NB4 (cell line): ENCODE data around the gene OR5B12.

Experiments used
- POLR2A ChIP-seq: IDR thresholded peaks from 2 replicates; pipeline ENCODE4 v1.6.1; 2011; ENCODE audit warnings: mild to moderate bottlenecking; ENCODE audit not compliant: insufficient read length; ENCODE audit errors: extremely low read depth
- TF ChIP-seq, protein P1 (sequence below): IDR thresholded peaks from one replicate; pipeline ENCODE4 v1.5.1; 2012; ENCODE audit warnings: low read depth, low read length

DNA sequence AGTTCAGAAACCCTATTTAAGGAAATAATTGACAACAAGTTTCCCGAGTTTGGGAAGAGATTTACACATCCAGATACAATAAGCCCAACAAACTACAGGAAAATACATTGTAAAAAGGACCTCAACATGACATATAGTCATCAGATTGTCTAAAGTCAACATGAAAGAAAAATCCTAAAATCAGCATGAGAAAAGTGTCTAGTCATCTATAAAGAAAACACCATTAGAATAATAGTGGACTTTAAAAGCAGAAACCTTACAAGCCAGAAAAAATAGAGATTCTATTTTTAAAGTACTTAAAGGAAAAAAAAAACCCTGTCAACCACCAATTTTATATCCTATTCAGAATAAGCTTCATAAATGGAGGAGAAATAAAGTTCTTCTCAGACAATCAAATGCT is 12.8 kb downstream of the OR5B12 start:
- TF ChIP-seq, protein P1, sequence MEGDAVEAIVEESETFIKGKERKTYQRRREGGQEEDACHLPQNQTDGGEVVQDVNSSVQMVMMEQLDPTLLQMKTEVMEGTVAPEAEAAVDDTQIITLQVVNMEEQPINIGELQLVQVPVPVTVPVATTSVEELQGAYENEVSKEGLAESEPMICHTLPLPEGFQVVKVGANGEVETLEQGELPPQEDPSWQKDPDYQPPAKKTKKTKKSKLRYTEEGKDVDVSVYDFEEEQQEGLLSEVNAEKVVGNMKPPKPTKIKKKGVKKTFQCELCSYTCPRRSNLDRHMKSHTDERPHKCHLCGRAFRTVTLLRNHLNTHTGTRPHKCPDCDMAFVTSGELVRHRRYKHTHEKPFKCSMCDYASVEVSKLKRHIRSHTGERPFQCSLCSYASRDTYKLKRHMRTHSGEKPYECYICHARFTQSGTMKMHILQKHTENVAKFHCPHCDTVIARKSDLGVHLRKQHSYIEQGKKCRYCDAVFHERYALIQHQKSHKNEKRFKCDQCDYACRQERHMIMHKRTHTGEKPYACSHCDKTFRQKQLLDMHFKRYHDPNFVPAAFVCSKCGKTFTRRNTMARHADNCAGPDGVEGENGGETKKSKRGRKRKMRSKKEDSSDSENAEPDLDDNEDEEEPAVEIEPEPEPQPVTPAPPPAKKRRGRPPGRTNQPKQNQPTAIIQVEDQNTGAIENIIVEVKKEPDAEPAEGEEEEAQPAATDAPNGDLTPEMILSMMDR: no peak
- no peak for TF ChIP-seq POLR2A
